BLaER1 treated with 17β-estradiol and CSF1 and Interleukin-3, amounts not matched to agents 10 nM and 100 nM (cell line): ENCODE data around the gene TNIP3.

Experiments used
- H3K27ac ChIP-seq, 11 experiments: shearing (Covaris generic); formaldehyde crosslinking; 2 replicates each; pipeline ENCODE4 v1.8.1; 2022
- H3K27me3 ChIP-seq, 11 experiments: shearing (Covaris generic); formaldehyde crosslinking; 2 replicates each; pipeline ENCODE4 v1.8.1; 2022
- H3K36me3 ChIP-seq, 11 experiments: shearing (Covaris generic); formaldehyde crosslinking; 2 replicates each; pipeline ENCODE4 v1.8.1; 2022
- H3K4me1 ChIP-seq, 10 experiments: shearing (Covaris generic); formaldehyde crosslinking; 2 replicates each; pipeline ENCODE4 v1.8.1; 2022
- H3K4me2 ChIP-seq, 11 experiments: shearing (Covaris generic); formaldehyde crosslinking; 2 replicates each; pipeline ENCODE4 v1.8.1; 2022
- H3K4me3 ChIP-seq, 10 experiments: shearing (Covaris generic); formaldehyde crosslinking; 2 replicates each; pipeline ENCODE4 v1.8.1; 2022
- H3K9ac ChIP-seq, 11 experiments: shearing (Covaris generic); formaldehyde crosslinking; 2 replicates each; pipeline ENCODE4 v1.8.1; 2022
- H3K9me3 ChIP-seq, 11 experiments: shearing (Covaris generic); formaldehyde crosslinking; replicated peaks in 1 of 11; 2 replicates each; pipeline ENCODE4 v1.8.1; 2022
- H4K20me1 ChIP-seq, 11 experiments: shearing (Covaris generic); formaldehyde crosslinking; 2 replicates each; pipeline ENCODE4 v1.8.1; 2022
- Cebpa-rat ChIP-seq, 11 experiments: shearing (Covaris generic); IDR thresholded peaks; 2 replicates each; pipeline ENCODE4 v1.8.1; 2022

The TNIP3 gene

GRCh38 chr4:121091941-121092340 is 72.2 kb downstream of the TNIP3 start:
- H3K9ac ChIP-seq: no peak overlapping the region
- TF ChIP-seq Cebpa-rat (IDR thresholded peaks at IDR 0.05): no peak
- no peaks in the 10 kb centered on the region for H3K27me3 ChIP-seq
- H4K20me1 ChIP-seq: no peaks in the 10 kb centered on the region
- H3K27ac ChIP-seq: no peak overlapping the region
- peaks cover 0 to 17% (median 0%) of the 10 kb centered on the region in 10 experiments; a peak in 4 of 20 replicates for H3K4me1 ChIP-seq
- H3K4me3 ChIP-seq: no peak overlapping the region
- H3K4me2 ChIP-seq: no peak overlapping the region
- no peaks in the 10 kb centered on the region for H3K9me3 ChIP-seq
- H3K36me3 ChIP-seq: no peaks in the 10 kb centered on the region

DNA sequence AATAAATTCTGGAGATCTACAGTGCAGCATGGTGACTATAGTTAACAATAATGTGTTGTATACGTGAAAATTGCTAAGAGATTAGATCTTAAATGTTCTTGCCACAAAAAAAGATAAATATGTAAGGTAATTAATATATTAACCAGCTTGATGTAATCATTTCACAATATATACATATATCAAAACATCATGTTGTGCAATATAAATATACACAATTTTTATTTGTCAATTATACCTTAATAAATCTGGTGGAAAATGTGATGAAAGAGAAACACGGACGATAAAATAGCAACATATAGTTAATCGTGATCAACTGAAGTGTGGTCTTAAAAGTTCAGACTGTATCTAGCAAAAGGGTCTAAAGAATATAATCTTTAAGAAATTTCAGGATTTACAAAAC is 75.3 kb downstream of the TNIP3 start:
- Histone ChIP-seq H3K4me2 (no peak overlapping the region), H3K4me1 (peaks cover 0 to 10% (median 0%) of the 10 kb centered on the region in 10 experiments; a peak in 4 of 20 replicates), H4K20me1 (no peaks in the 10 kb centered on the region), H3K27me3 (no peaks in the 10 kb centered on the region), H3K27ac (no peak overlapping the region), H3K4me3 (no peak overlapping the region), H3K9ac (no peak overlapping the region), H3K9me3 (peaks cover 0 to 11% (median 0%) of the 10 kb centered on the region in 11 experiments; a peak in 5 of 22 replicates), H3K36me3 (no peaks in the 10 kb centered on the region)
- no peak for TF ChIP-seq Cebpa-rat (IDR thresholded peaks at IDR 0.05)
